Peyer's patch (tissue), 4 donors: ENCODE measurements around the gene HDGF. TPM values are rescaled to one million over a fixed set of nuclear protein-coding genes. Genes with fewer than 3 reads are reported as not detected.

ENCODE experiments used
- DNase-seq, 3 donors: peaks; one replicate each; pipeline ENCODE4 v3.0.0-alpha.2; 2017 to 2019
- H3K27ac ChIP-seq, 4 donors: fragments of 200-600 bp; sonication (generic); one replicate each; pipeline ENCODE4 v1.5.1; 2016 to 2019
- H3K27me3 ChIP-seq, 2 donors: fragments of 200-600 bp; sonication (generic); one replicate each; pipeline ENCODE4 v1.5.1; 2019
- H3K36me3 ChIP-seq, 3 donors: fragments of 200-600 bp; sonication (generic); one replicate each; pipeline ENCODE4 v1.5.1; 2016 to 2019
- H3K4me1 ChIP-seq, 4 donors: fragments of 200-600 bp; sonication (generic); one replicate each; pipeline ENCODE4 v1.5.1; 2016 to 2019
- H3K4me3 ChIP-seq, 4 donors: fragments of 200-600 bp; sonication (generic); 1 replicate in 3 of 4; 2 replicates in 1 of 4; pipeline ENCODE4 v1.5.1; 2016 to 2019; ENCODE audit warnings: mild to moderate bottlenecking in 1 of 4
- H3K9me3 ChIP-seq, 4 donors: fragments of 200-600 bp; sonication (generic); one replicate each; pipeline ENCODE4 v1.5.1; 2016 to 2019; ENCODE audit warnings: mild to moderate bottlenecking in 1 of 4
- POLR2A ChIP-seq, 2 donors: fragments of 450-650 bp; IDR thresholded peaks; one replicate each; pipeline ENCODE4 v1.5.1; 2017; ENCODE audit warnings: antibody characterized with exemption in 2 of 2, mild to moderate bottlenecking in 2 of 2, moderate library complexity in 2 of 2
- total RNA-seq, 4 donors: library from RNA; depleted of rRNA; stranded (reverse); fragments of >200 nt; gene quantifications; one replicate each; pipeline ENCODE4 v1.1.0, GENCODE V29; 2016
- TF ChIP-seq, protein P1 (sequence below), 6 experiments: fragments of 450-650 bp in 4 of 6; fragments of 200-600 bp in 2 of 6; sonication (generic) in 1 of 6; IDR thresholded peaks; one replicate each; pipeline ENCODE4 v1.5.1; 2017 to 2019; ENCODE audit warnings: antibody characterized with exemption in 6 of 6, mild to moderate bottlenecking in 3 of 6, moderate library complexity in 1 of 6

Gene HDGF
- total RNA-seq, 4 donors from 2014 or later: 234 to 309 (median 281) TPM

DNA sequence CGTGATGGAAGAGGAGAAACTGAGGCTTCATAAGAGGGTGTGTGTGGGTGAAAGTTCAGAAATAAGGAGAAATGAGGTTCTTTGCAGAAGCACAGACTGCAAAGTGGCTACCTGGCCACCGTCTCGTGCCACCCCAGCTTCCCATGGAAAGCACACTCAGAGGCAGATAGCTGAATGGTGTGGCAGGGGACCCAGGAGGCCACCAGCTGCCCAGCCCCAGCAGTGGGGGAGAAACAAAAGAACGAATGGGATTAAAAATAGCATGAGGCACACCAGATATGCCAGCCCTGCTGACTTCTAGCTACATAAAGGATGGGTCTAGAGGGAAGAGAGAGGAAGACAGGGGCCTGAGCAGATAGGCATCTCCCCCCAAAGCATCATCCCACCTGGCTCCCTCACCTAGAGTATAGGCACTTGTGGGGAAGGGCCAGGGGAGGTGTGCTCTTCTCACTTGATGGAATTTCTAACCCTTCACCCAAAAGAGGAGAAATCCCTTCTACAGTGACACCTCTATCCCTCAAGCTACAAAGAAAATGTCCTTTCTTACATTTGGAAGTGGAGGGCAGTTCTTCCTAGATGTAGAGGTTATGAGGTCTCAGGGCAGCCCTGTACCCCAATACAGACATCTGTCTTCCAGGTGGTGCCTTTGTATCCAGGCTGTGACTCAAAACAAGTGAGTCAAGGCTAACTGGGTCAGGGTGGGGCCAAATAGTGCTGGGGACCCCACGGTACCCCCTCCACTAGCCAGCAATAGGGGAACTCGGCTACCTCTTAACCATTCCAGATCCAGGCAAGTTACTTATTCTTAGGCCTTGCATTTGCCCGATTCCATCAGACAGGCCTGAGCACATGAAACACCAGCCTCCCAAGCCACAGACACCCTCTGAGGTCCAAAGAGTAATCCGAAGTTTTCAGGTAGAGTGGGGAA is 3.5 kb downstream of the HDGF start:
- no peaks in the 10 kb centered on the region for H3K9me3 ChIP-seq
- peak overlapping the region; percentile 23 to 97 (median 66) for H3K4me3 ChIP-seq
- H3K36me3 ChIP-seq: peaks cover 0 to 22% (median 0%) of the 10 kb centered on the region in 3 donors
- H3K27me3 ChIP-seq: no peaks in the 10 kb centered on the region
- TF ChIP-seq, protein P1, sequence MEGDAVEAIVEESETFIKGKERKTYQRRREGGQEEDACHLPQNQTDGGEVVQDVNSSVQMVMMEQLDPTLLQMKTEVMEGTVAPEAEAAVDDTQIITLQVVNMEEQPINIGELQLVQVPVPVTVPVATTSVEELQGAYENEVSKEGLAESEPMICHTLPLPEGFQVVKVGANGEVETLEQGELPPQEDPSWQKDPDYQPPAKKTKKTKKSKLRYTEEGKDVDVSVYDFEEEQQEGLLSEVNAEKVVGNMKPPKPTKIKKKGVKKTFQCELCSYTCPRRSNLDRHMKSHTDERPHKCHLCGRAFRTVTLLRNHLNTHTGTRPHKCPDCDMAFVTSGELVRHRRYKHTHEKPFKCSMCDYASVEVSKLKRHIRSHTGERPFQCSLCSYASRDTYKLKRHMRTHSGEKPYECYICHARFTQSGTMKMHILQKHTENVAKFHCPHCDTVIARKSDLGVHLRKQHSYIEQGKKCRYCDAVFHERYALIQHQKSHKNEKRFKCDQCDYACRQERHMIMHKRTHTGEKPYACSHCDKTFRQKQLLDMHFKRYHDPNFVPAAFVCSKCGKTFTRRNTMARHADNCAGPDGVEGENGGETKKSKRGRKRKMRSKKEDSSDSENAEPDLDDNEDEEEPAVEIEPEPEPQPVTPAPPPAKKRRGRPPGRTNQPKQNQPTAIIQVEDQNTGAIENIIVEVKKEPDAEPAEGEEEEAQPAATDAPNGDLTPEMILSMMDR (IDR thresholded peaks at IDR 0.05): no peak
- peak in 1 of 2 donors; percentile 4 for TF ChIP-seq POLR2A (IDR thresholded peaks at IDR 0.05)
- H3K27ac ChIP-seq: peak overlapping the region; percentile 87 to 99 (median 96)
- DNase-seq: no peak
- peaks cover 0 to 48% (median 33%) of the 10 kb centered on the region in 4 donors for H3K4me1 ChIP-seq

DNA sequence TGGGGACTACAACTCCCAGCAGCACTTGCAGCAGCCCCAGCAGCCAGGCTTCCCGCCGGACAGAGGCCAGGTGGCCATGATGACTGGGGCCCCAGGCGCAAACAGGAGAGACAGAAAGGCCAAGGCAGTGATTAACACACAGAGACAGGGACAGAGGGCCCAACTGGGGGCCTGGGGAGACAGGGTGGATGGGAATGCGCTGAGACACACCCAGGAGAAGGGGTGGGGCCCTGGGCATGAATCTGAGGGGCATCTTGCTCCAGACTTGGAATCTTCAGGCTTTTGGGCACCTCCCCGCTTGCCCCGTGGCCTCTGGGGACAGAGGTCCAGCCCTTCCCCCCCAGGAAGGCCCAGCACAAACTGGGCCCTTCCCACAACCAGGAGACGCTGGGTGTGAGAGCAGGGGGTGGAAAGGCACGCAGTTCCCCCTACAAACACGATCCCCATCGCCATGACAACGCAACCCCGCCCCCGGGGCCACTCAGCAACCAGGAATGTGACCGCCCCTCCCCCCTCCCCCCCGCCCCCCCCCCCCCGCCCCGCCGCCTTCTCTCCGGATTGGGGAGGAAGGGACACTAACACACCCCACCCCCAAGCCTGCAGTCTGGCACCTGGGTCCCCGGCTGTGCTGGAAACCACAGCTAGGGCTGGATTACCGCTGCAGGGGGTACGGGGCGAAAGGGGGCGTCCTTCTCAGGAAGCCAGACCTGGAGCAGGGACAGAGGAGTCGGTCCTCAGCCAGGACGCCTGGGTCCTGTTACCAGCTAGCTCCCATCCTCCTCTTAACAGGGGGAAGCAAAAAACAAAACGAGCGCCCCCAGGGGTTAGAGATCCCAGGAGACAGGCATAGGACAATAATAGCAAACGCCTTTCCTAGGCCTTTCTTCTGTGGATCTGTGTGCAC is 4.5 kb downstream of the HDGF start:
- H3K36me3 ChIP-seq: peaks cover 0 to 32% (median 0%) of the 10 kb centered on the region in 3 donors
- H3K9me3 ChIP-seq: no peaks in the 10 kb centered on the region
- H3K4me3 ChIP-seq: peak overlapping the region; percentile 23 to 97 (median 66)
- TF ChIP-seq POLR2A (IDR thresholded peaks at IDR 0.05): peak; percentile 8 to 59
- TF ChIP-seq, protein P1 (IDR thresholded peaks at IDR 0.05): peak in 3 of 6 experiments; percentile 2 to 28 (median 13)
- H3K27me3 ChIP-seq: no peaks in the 10 kb centered on the region
- peaks cover 0 to 41% (median 33%) of the 10 kb centered on the region in 4 donors for H3K4me1 ChIP-seq
- peak overlapping the region; percentile 87 to 99 (median 96) for H3K27ac ChIP-seq
- DNase-seq: peak; percentile 74 to 95 (median 94)

DNA sequence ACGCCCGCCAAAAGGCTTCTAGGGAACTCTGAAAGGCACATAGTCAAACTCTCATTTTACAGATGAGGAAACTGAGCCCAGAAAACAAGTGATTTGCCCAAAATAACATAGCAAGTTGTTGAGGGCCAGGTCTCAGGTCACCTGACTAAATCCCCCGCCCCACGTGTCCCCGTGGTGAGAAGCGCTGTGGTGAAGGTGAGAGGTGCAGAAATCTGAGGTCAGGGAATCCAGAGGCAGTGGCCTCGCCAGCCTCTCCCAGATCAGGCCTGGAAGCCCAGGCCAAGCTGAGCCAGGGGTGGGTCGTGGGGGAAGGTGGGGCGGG is 5.1 kb downstream of the HDGF start:
- Histone ChIP-seq H3K27me3 (no peaks in the 10 kb centered on the region), H3K9me3 (no peaks in the 10 kb centered on the region), H3K4me3 (peak overlapping the region; percentile 23 to 97 (median 66)), H3K4me1 (peaks cover 0 to 41% (median 33%) of the 10 kb centered on the region in 4 donors), H3K36me3 (peaks cover 0 to 32% (median 0%) of the 10 kb centered on the region in 3 donors), H3K27ac (peak overlapping the region; percentile 87 to 99 (median 96))
- TF ChIP-seq, protein P1 (IDR thresholded peaks at IDR 0.05): no peak
- no peak for TF ChIP-seq POLR2A (IDR thresholded peaks at IDR 0.05)
- no peak for DNase-seq

DNA sequence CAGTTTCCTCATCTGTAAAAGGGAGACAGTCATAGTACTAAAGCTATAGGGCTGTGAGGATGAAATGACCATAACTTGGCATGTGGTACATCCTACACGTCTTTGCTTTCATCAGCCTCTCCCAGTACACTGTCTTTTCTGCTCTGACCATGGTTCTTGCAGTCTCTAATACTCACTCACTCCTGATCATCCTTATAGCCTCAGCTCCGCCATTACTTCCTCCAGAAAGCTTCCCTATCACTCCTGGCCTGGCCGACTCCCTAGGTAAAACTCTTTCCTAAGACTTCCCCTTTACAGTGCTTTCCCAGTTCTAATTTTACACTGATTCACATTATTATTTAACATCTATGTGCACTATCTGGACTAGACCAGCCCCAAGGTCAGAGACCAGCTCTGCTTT is 5.6 kb downstream of the HDGF start:
- no peak for DNase-seq
- Histone ChIP-seq H3K27me3 (no peaks in the 10 kb centered on the region), H3K4me1 (peaks cover 0 to 41% (median 33%) of the 10 kb centered on the region in 4 donors), H3K9me3 (no peaks in the 10 kb centered on the region), H3K4me3 (peak overlapping the region in 2 of 4 donors; percentile 91 to 97), H3K36me3 (peaks cover 0 to 32% (median 0%) of the 10 kb centered on the region in 3 donors), H3K27ac (peak overlapping the region; percentile 87 to 99 (median 96))
- TF ChIP-seq, protein P1 (IDR thresholded peaks at IDR 0.05): no peak
- no peak for TF ChIP-seq POLR2A (IDR thresholded peaks at IDR 0.05)

DNA sequence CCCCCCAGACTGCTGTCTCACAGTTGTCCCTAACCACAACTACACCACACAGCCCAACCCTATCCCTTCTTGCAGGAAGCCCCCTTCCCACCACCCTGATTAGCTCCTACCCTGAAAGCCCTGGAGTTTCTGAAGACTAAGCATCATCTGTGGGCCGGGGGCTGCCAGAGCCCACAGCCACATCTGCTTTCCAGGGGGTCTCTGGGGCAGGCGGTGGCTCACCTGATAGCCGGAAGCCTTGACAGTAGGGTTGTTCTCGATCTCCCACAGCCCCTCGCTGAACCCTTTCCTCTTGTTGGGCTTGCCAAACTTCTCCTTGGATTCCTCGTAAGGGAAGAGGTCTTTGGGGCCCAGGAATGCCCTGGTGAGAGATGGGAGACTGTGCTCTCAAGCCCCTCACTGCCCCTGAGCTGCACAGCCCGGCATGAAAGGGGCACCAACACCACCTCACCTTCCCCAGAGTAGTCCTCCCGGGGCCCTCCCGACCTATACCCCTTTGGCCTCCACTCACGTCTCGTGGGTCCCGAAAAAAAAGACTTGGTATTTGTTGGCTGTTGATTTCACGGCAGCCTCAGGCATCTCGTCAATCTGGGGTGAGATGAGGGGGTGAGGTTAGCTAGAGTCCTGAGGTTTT is 6.6 kb downstream of the HDGF start:
- no peak for TF ChIP-seq POLR2A (IDR thresholded peaks at IDR 0.05)
- TF ChIP-seq, protein P1 (IDR thresholded peaks at IDR 0.05): no peak

More for the DNA sequence above, 6.6 kb downstream of the HDGF start:
- H3K27me3 ChIP-seq: no peaks in the 10 kb centered on the region
- H3K4me3 ChIP-seq: no peak overlapping the region
- DNase-seq: no peak
- H3K9me3 ChIP-seq: no peaks in the 10 kb centered on the region
- peaks cover 0 to 32% (median 0%) of the 10 kb centered on the region in 3 donors for H3K36me3 ChIP-seq
- H3K27ac ChIP-seq: peak overlapping the region in 1 of 4 donors; percentile 99
- H3K4me1 ChIP-seq: peaks cover 0 to 48% (median 34%) of the 10 kb centered on the region in 4 donors
